ENCODE results near the gene ME3. TPM values are rescaled to one million over a fixed set of nuclear protein-coding genes. Genes with fewer than 3 reads are reported as not detected.

The ME3 gene
- total RNA-seq, 1 experiment from 2014 or later, result 0.30 TPM

DNA sequence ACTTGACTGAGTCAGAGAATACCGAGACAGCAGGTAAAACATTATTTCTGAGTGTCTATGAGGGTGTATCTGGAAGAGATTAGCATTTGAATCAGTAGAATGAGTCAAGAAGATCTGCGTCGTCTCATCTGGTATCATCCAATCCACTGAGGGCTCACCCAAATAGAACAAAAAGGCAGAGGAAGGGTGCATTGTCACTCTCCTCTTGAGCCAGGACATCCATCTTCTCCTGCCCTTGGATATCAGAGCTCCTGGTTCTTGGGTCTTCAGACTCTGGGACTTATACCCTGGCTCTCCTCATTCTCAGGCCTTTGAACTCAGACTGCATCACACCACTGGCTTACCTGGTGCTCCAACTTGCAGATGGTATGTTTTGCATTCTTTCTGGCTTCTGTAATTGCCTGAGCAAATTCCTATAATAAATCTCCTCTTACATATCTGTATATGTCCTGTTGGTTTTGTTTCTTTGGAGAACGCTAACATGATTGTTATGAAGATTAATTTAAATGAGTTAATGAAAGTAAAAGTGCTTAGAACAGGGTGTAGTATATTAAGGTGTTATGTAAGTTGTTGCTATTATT lies 49.3 kb downstream of the ME3 start:
- H3K4me3 ChIP-seq (replicated peaks in 1 of 2; ENCODE audit: low read depth in 1 of 2, low read length in 2 of 2), result no peak overlapping the region
- no peaks in the 10 kb centered on the region for H4K20me1 ChIP-seq (ENCODE audit: insufficient read depth)
- no peak overlapping the region for H2AFZ ChIP-seq (ENCODE audit: low read depth, low read length, poor library complexity, severe bottlenecking)
- BruUV-seq (replicated peaks), result no TSS peak
- TF ChIP-seq, protein P1, sequence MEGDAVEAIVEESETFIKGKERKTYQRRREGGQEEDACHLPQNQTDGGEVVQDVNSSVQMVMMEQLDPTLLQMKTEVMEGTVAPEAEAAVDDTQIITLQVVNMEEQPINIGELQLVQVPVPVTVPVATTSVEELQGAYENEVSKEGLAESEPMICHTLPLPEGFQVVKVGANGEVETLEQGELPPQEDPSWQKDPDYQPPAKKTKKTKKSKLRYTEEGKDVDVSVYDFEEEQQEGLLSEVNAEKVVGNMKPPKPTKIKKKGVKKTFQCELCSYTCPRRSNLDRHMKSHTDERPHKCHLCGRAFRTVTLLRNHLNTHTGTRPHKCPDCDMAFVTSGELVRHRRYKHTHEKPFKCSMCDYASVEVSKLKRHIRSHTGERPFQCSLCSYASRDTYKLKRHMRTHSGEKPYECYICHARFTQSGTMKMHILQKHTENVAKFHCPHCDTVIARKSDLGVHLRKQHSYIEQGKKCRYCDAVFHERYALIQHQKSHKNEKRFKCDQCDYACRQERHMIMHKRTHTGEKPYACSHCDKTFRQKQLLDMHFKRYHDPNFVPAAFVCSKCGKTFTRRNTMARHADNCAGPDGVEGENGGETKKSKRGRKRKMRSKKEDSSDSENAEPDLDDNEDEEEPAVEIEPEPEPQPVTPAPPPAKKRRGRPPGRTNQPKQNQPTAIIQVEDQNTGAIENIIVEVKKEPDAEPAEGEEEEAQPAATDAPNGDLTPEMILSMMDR (IDR thresholded peaks at IDR 0.05 in 2 of 3, conservative IDR thresholded peaks at IDR 0.05 in 1 of 3; ENCODE audit: borderline replicate concordance in 1 of 3, insufficient read depth in 1 of 3, low read depth in 2 of 3, low read length in 2 of 3), result no peak
- TF ChIP-seq FOSL1 (IDR thresholded peaks at IDR 0.05; ENCODE audit: low read depth) (no peak), YY1 (IDR thresholded peaks at IDR 0.05; ENCODE audit: extremely low read depth, insufficient replicate concordance, low read depth, low read length) (no peak), ELF1 (IDR thresholded peaks at IDR 0.05; ENCODE audit: borderline replicate concordance, low read depth) (no peak), CEBPB (IDR thresholded peaks at IDR 0.05; ENCODE audit: low read depth) (no peak), POLR2A (IDR thresholded peaks at IDR 0.05; ENCODE audit: borderline replicate concordance, extremely low read depth, insufficient read depth, insufficient read length) (no peak), ZNF274 (IDR thresholded peaks at IDR 0.05; ENCODE audit: low read depth, low read length) (no peak), SIN3A (IDR thresholded peaks at IDR 0.05; ENCODE audit: low read depth) (no peak), ZFX (IDR thresholded peaks at IDR 0.05) (no peak)
- TF ChIP-seq, protein P2, sequence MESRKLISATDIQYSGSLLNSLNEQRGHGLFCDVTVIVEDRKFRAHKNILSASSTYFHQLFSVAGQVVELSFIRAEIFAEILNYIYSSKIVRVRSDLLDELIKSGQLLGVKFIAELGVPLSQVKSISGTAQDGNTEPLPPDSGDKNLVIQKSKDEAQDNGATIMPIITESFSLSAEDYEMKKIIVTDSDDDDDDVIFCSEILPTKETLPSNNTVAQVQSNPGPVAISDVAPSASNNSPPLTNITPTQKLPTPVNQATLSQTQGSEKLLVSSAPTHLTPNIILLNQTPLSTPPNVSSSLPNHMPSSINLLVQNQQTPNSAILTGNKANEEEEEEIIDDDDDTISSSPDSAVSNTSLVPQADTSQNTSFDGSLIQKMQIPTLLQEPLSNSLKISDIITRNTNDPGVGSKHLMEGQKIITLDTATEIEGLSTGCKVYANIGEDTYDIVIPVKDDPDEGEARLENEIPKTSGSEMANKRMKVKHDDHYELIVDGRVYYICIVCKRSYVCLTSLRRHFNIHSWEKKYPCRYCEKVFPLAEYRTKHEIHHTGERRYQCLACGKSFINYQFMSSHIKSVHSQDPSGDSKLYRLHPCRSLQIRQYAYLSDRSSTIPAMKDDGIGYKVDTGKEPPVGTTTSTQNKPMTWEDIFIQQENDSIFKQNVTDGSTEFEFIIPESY (IDR thresholded peaks at IDR 0.05; ENCODE audit: extremely low read depth, insufficient replicate concordance, low read length), result no peak
- TF ChIP-seq, protein P3, sequence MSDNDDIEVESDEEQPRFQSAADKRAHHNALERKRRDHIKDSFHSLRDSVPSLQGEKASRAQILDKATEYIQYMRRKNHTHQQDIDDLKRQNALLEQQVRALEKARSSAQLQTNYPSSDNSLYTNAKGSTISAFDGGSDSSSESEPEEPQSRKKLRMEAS (IDR thresholded peaks at IDR 0.05), result no peak
- H3K79me2 ChIP-seq (ENCODE audit: insufficient read depth, low read length), result no peaks in the 10 kb centered on the region
- H3K9me3 ChIP-seq (ENCODE audit: control insufficient read depth in 1 of 2, insufficient read depth in 1 of 2, low read depth in 1 of 2, low read length in 2 of 2), result no peaks in the 10 kb centered on the region
- ChIA-PET RAD21 (ENCODE audit: low non-redundant PET in 1 of 2, low total read pairs in 2 of 2, uncharacterized antibody in 2 of 2, unreplicated experiment in 2 of 2) (no interaction called here), POLR2A (no interaction called here), CTCF (no interaction called here)
- H3K36me3 ChIP-seq (ENCODE audit: control insufficient read depth in 1 of 2, insufficient read depth in 2 of 2, low read length in 2 of 2), result no peaks in the 10 kb centered on the region
- H3K4me1 ChIP-seq (ENCODE audit: control insufficient read depth in 1 of 2, insufficient read depth in 2 of 2, low read length in 2 of 2), result no peaks in the 10 kb centered on the region
- intact Hi-C loops (cut with micrococcal nuclease), result no loop called here
- ATAC-seq (no peak), DNase-seq (ENCODE audit: low read depth, low spot score) (no peak)
- H3K9me2 ChIP-seq (ENCODE audit: insufficient read depth), result no peaks in the 10 kb centered on the region
- H3K27ac ChIP-seq (ENCODE audit: low read depth, low read length), result no peak overlapping the region
- no peak overlapping the region for H3K4me2 ChIP-seq (ENCODE audit: low read length)
- H3K27me3 ChIP-seq (ENCODE audit: insufficient read depth, low read length), result no peaks in the 10 kb centered on the region
- H3K9ac ChIP-seq (ENCODE audit: low read length), result no peak overlapping the region

Data from HCT116 (cell line).